ENCODE measurements around the gene WDR72. TPM values are rescaled to one million over a fixed set of nuclear protein-coding genes. Genes with fewer than 3 reads are reported as not detected.
"Not testable (repeated sequence)": the region's sequence is repeated elsewhere in the genome, so short reads cannot be mapped to it uniquely, and the experiment has no call there.

The WDR72 gene
- total and polyA plus RNA-seq, 12 donors, result 0.09 TPM; not detected in 11

GRCh38 chr15:53709821-53710220 lies 49.6 kb downstream of the WDR72 start:
- intact Hi-C loops (cut with DNase I), result loop anchor here in 4 of 10 donors (5.0 to 10.0 kb wide), 3 partner anchors 925 to 1483 kb away; no protein-coding TSS in a partner anchor
- Histone ChIP-seq H3K4me3 (no peak overlapping the region), H3K36me3 (no peaks in the 10 kb centered on the region), H3K9me3 (no peaks in the 10 kb centered on the region), H3K4me1 (no peaks in the 10 kb centered on the region), H3K27me3 (peaks cover 0 to 3% (median 0%) of the 10 kb centered on the region in 7 donors), H3K27ac (no peak overlapping the region)
- DNase-seq (no peak), ATAC-seq (no peak)
- WGBS, 2 donors, result 59 to 71% methylated on average over 2 of the region's 2 CpGs
- TF ChIP-seq CTCF (IDR thresholded peaks at IDR 0.05), result no peak

- Histone ChIP-seq H3K27me3 (no peaks in the 10 kb centered on the region), H3K4me3 (no peak overlapping the region), H3K9me3 (peaks cover 0 to 6% (median 0%) of the 10 kb centered on the region in 11 donors), H3K36me3 (no peaks in the 10 kb centered on the region), H3K4me1 (peaks cover 0 to 9% (median 0%) of the 10 kb centered on the region in 9 donors), H3K27ac (no peak overlapping the region)
- intact Hi-C loops (cut with DNase I), result no loop called here
- TF ChIP-seq CTCF (IDR thresholded peaks at IDR 0.05), result no peak
- 77 to 79% methylated on average over 7 of the region's 7 CpGs for WGBS, 2 donors
- no peak for DNase-seq
- no peak for ATAC-seq
These were observed 64.1 kb downstream of the WDR72 start for GRCh38 chr15:53695365-53695764.

GRCh38 chr15:53694476-53694874 lies 65.0 kb downstream of the WDR72 start:
- TF ChIP-seq CTCF (IDR thresholded peaks at IDR 0.05), result no peak
- peaks cover 0 to 9% (median 0%) of the 10 kb centered on the region in 9 donors for H3K4me1 ChIP-seq
- no peaks in the 10 kb centered on the region for H3K36me3 ChIP-seq
- H3K27ac ChIP-seq, result no peak overlapping the region
- DNase-seq, result no peak
- intact Hi-C loops (cut with DNase I), result no loop called here
- H3K27me3 ChIP-seq, result no peaks in the 10 kb centered on the region
- WGBS, 2 donors, result 12% methylated on average over 1 of the region's 1 CpG
- no peak for ATAC-seq
- H3K9me3 ChIP-seq, result peaks cover 0 to 6% (median 0%) of the 10 kb centered on the region in 11 donors
- H3K4me3 ChIP-seq, result no peak overlapping the region

GRCh38 chr15:53693729-53694475 lies 65.6 kb downstream of the WDR72 start:
- Histone ChIP-seq H3K27me3 (no peaks in the 10 kb centered on the region), H3K4me1 (peaks cover 0 to 9% (median 0%) of the 10 kb centered on the region in 9 donors), H3K36me3 (no peaks in the 10 kb centered on the region), H3K4me3 (no peak overlapping the region), H3K9me3 (peaks cover 0 to 6% (median 0%) of the 10 kb centered on the region in 11 donors), H3K27ac (no peak overlapping the region)
- TF ChIP-seq CTCF (IDR thresholded peaks at IDR 0.05), result no peak
- peak; percentile 23 to 29 for DNase-seq
- intact Hi-C loops (cut with DNase I), result no loop called here
- peak in 4 of 8 donors; percentile 16 to 66 (median 50) for ATAC-seq
- 16 to 20% methylated on average over 7 of the region's 7 CpGs for WGBS, 2 donors

- H3K4me1 ChIP-seq; H3K27ac ChIP-seq; H3K9me3 ChIP-seq; H3K4me3 ChIP-seq; intact Hi-C loops (cut with DNase I); DNase-seq; H3K27me3 ChIP-seq; H3K36me3 ChIP-seq; ATAC-seq: not testable (repeated sequence)
- 88 to 94% methylated on average over 22 to 23 of the region's 23 CpGs for WGBS, 2 donors
These were observed 75.3 kb downstream of the WDR72 start for GRCh38 chr15:53684162-53684561.

Data from heart right ventricle (tissue), 16 donors.